Smooth muscle cell (in vitro differentiated cells): ENCODE measurements around the gene TRAFD1. TPM values are rescaled to one million over a fixed set of nuclear protein-coding genes. Genes with fewer than 3 reads are reported as not detected.
"Not testable (repeated sequence)": the region's sequence is repeated elsewhere in the genome, so short reads cannot be mapped to it uniquely, and the experiment has no call there.

Experiments
- DNase-seq: peaks from one replicate; lab custom pipeline; 2025; ENCODE audit not compliant: unreplicated experiment; lab: John Stamatoyannopoulos, UW
- H2AFZ ChIP-seq: fragments of 200-600 bp; sonication (generic); 2 replicates; pipeline ENCODE4 v1.6.0; 2016; ENCODE audit warnings: antibody characterized with exemption, low read depth, mild to moderate bottlenecking
- H3F3A ChIP-seq: fragments of 200-600 bp; sonication (generic); 2 replicates; pipeline ENCODE4 v1.6.0; 2017; ENCODE audit warnings: antibody characterized with exemption, low read depth
- H3K27ac ChIP-seq: fragments of 200-600 bp; sonication (generic); 2 replicates; pipeline ENCODE4 v1.5.1; 2016; ENCODE audit warnings: low read depth, mild to moderate bottlenecking
- H3K27me3 ChIP-seq: fragments of 200-600 bp; sonication (generic); 2 replicates; pipeline ENCODE4 v1.6.1; 2016; ENCODE audit warnings: low read depth, mild to moderate bottlenecking
- H3K36me3 ChIP-seq: fragments of 200-600 bp; sonication (generic); 2 replicates; pipeline ENCODE4 v1.5.1; 2016; ENCODE audit warnings: low read depth
- H3K4me1 ChIP-seq: fragments of 200-600 bp; sonication (generic); 2 replicates; pipeline ENCODE4 v1.5.1; 2016; ENCODE audit warnings: low read depth
- H3K4me2 ChIP-seq: fragments of 200-600 bp; sonication (generic); 2 replicates; pipeline ENCODE4 v1.6.0; 2016; ENCODE audit warnings: mild to moderate bottlenecking
- H3K4me3 ChIP-seq: fragments of 200-600 bp; sonication (generic); 2 replicates; pipeline ENCODE4 v1.5.1; 2016; ENCODE audit warnings: mild to moderate bottlenecking
- H3K79me2 ChIP-seq: fragments of 200-600 bp; sonication (generic); 2 replicates; pipeline ENCODE4 v1.6.0; 2016; ENCODE audit warnings: low read depth, mild to moderate bottlenecking
- H3K9ac ChIP-seq: fragments of 200-600 bp; sonication (generic); 2 replicates; pipeline ENCODE4 v1.6.0; 2016; ENCODE audit warnings: low read depth
- H3K9me3 ChIP-seq: fragments of 200-600 bp; sonication (generic); replicated peaks from 2 replicates; pipeline ENCODE4 v1.5.1; 2016; ENCODE audit warnings: low read depth
- H4K20me1 ChIP-seq: fragments of 200-600 bp; sonication (generic); 2 replicates; pipeline ENCODE4 v1.6.0; 2016; ENCODE audit warnings: low read depth
- CTCF ChIP-seq: fragments of 200-600 bp; sonication (generic); IDR thresholded peaks from 2 replicates; pipeline ENCODE4 v1.5.1; 2017; ENCODE audit warnings: borderline replicate concordance, mild to moderate bottlenecking, antibody characterized with exemption; ENCODE audit not compliant: insufficient read depth, poor library complexity, severe bottlenecking
- WGBS: methylation state at CpG from one replicate; pipeline ENCODE4 v1.1.7; 2016; ENCODE audit warnings: low lambda C conversion rate; 5-methylcytosine and 5-hydroxymethylcytosine counted together
- polyA plus RNA-seq: library from polyadenylated mRNA; unstranded; fragments of >200 nt; fragmentation: Nextera tagmentation; extraction: Ambion mirVana; gene quantifications from 2 replicates; pipeline ENCODE4 v1.2.1, GENCODE V29; 2016
- total RNA-seq: library from RNA; depleted of rRNA; stranded (reverse); fragments of >200 nt; gene quantifications from 2 replicates; pipeline ENCODE4 v1.2.3, GENCODE V29; 2014

Gene TRAFD1
- total and polyA plus RNA-seq, 2 experiments from 2014 or later = 30.2 to 44.8 TPM

GRCh38 chr12:112102127-112102526 lies 23.2 kb upstream of the TRAFD1 start:
- WGBS = 98% methylated on average over 4 of the region's 4 CpGs
- H3F3A ChIP-seq = no peaks in the 10 kb centered on the region
- no peak overlapping the region for H3K4me3 ChIP-seq
- TF ChIP-seq CTCF = no peak
- H3K9me3 ChIP-seq = no peaks in the 10 kb centered on the region
- H3K9ac ChIP-seq = no peak overlapping the region
- H3K27me3 ChIP-seq = no peaks in the 10 kb centered on the region
- no peak overlapping the region for H3K27ac ChIP-seq
- no peak overlapping the region for H3K4me2 ChIP-seq
- peaks cover 5% of the 10 kb centered on the region for H3K4me1 ChIP-seq
- DNase-seq = no peak
- peaks cover 6% of the 10 kb centered on the region for H3K36me3 ChIP-seq
- peaks cover 99% of the 10 kb centered on the region for H3K79me2 ChIP-seq
- peaks cover 76% of the 10 kb centered on the region for H4K20me1 ChIP-seq
- H2AFZ ChIP-seq = no peak overlapping the region

GRCh38 chr12:112102746-112103145 lies 22.6 kb upstream of the TRAFD1 start:
- not testable (repeated sequence) for H3K36me3 ChIP-seq, H3K4me3 ChIP-seq, H2AFZ ChIP-seq, H3K9ac ChIP-seq, DNase-seq, H3K4me2 ChIP-seq, H3K9me3 ChIP-seq, H3K27ac ChIP-seq, H3F3A ChIP-seq, H3K27me3 ChIP-seq
- 99% methylated on average over 19 of the region's 19 CpGs for WGBS
- H4K20me1 ChIP-seq = peaks cover 81% of the 10 kb centered on the region
- peaks cover 99% of the 10 kb centered on the region for H3K79me2 ChIP-seq
- peaks cover 11% of the 10 kb centered on the region for H3K4me1 ChIP-seq

- peaks cover 6% of the 10 kb centered on the region for H3K36me3 ChIP-seq
- no peak overlapping the region for H3K4me3 ChIP-seq
- no peak for DNase-seq
- no peaks in the 10 kb centered on the region for H3K27me3 ChIP-seq
- TF ChIP-seq CTCF = no peak
- H3F3A ChIP-seq = no peaks in the 10 kb centered on the region
- H3K9ac ChIP-seq = no peak overlapping the region
- no peaks in the 10 kb centered on the region for H3K9me3 ChIP-seq
- no peak overlapping the region for H3K4me2 ChIP-seq
- no peak overlapping the region for H3K27ac ChIP-seq
- H3K4me1 ChIP-seq = peaks cover 12% of the 10 kb centered on the region
- WGBS = 96% methylated on average over 8 of the region's 8 CpGs
- no peak overlapping the region for H2AFZ ChIP-seq
- H4K20me1 ChIP-seq = peaks cover 80% of the 10 kb centered on the region
- peaks cover 93% of the 10 kb centered on the region for H3K79me2 ChIP-seq
Observed at GRCh38 chr12:112103758-112104503, 21.4 kb upstream of the TRAFD1 start.

- Histone ChIP-seq H3K4me2 (no peak overlapping the region), H3K27me3 (no peaks in the 10 kb centered on the region), H3F3A (peaks cover 4% of the 10 kb centered on the region), H3K4me3 (no peak overlapping the region), H3K4me1 (peaks cover 17% of the 10 kb centered on the region), H4K20me1 (peaks cover 66% of the 10 kb centered on the region), H2AFZ (no peak overlapping the region), H3K9ac (no peak overlapping the region), H3K27ac (no peak overlapping the region), H3K9me3 (no peaks in the 10 kb centered on the region), H3K36me3 (peaks cover 5% of the 10 kb centered on the region), H3K79me2 (peaks cover 77% of the 10 kb centered on the region)
- TF ChIP-seq CTCF = no peak
- WGBS = 94% methylated on average over 3 of the region's 3 CpGs
- DNase-seq = no peak
Observed at GRCh38 chr12:112105891-112106290, 19.5 kb upstream of the TRAFD1 start.
